NCI-H345 (cell line): ENCODE measurements around the gene UGT2B15.
A peak's percentile ranks its signal among the peaks of the same experiment; 100 is the strongest.
"Not testable (repeated sequence)": the region's sequence is repeated elsewhere in the genome, so short reads cannot be mapped to it uniquely, and the experiment has no call there.

ENCODE experiments used
- DNase-seq: peaks from one replicate; lab custom pipeline; 2025; lab: John Stamatoyannopoulos, UW

UGT2B15 gene

DNA sequence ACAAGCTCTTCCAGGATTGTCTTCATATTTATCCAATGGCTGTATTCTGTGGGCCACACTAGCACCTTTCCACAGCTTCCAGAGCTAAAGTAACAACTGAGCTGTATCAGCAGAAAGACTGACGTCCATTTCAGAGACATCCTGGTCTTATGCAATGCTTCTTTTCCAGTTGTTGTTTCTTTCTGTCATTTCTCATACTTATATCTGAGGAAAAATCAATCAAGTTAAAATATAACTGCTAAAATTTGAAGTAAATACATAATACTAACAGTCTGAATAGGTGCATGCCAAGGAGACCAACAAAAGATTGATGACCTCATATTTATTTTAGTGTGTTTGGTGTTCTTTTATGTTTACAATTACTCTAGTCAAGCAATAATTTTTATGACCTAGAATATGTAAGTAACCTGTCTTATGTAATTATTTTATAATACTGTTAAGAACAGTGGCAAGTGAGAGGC, at the start of gene UGT2B15:
TSS of gene UGT2B15 (minus strand) at position 174 of the 461 bp plus-strand sequence. CDS start at position 140, 34 bp downstream.
- not testable (repeated sequence) for DNase-seq

DNA sequence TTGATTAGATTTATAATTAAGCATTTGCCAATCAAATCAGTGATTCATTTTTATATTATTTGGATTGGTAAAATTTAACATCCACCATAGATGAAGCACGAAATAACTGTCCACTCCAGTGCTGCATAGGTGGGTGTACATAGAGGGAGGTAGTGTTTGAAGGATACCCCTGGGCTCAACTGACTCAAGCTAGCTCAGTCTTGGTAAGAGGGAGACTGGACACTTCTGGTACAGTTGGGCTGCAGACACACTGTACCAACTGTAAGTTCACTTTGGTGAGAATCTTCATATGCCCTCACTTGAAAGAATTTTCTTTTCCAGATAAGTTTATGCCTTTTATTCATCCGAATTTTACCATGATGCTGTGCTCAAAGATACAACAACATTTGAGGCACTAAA, 48.6 kb upstream of the UGT2B15 start:
- DNase-seq: no peak

DNA sequence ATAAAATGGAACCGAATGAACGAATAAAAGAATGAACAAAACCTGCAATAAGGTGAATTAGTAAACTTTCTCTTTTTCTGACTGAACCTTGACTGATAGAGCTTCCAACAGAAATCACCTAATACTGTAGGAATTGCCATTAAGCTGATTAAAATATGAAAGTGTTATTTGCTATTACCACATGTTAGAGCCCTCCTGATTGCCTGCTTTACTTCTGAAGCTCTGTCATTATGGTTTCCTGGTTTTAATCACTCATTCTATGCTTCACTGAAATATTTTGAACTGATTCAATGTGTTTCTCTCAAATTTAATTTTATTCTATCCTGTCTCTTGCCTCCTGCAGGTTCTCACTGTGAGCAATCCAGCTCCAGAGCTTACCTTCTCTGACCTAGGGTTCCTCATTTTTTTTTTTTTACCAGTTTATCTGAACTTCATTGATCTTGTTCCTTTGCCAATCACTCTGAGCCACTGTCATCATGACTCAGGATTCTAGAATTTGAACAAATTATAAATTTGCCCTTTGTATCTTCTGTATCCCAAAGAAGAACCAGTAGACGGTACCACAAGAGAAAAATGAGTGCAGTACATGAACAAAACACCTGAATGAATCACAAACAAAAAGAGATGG, 48.1 kb upstream of the UGT2B15 start:
- DNase-seq: no peak

DNA sequence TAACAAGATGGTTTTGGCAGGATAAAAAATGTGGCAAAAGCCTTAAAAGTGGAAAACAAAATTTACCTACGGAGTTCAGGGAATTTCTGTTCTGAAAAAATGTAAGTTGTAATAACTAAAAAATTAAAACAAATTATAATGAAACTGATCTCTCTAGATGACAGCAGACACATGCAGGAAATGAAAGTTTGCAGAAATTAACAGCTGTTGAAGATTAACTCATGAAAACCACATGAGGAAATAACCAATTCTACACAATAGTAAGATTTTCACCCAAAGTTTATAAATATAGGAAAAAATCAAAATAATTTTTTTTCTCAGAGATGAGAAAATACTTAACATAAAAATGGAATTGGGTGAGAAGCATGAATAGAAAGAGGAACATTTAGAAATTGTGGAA, 47.5 kb upstream of the UGT2B15 start:
- DNase-seq: no peak

DNA sequence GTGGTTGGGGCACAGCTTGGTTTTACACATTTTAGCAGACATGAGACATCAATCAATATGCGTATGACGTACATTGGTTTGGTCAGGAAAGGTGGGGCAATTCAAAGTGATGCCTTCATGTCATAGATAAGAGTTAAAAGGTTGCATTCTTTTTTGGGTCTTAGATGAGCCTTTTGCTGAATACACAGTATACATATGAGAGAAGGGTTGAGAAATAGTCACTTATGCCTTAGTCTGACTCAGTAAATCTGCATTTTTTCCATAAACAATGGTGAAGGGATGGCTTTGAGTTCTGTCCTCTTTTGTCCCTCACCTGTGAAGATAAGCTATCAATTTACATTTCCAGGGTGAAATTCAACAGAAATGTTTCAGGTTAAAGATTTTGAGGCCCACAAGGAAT, 43.9 kb upstream of the UGT2B15 start:
- DNase-seq: no peak

DNA sequence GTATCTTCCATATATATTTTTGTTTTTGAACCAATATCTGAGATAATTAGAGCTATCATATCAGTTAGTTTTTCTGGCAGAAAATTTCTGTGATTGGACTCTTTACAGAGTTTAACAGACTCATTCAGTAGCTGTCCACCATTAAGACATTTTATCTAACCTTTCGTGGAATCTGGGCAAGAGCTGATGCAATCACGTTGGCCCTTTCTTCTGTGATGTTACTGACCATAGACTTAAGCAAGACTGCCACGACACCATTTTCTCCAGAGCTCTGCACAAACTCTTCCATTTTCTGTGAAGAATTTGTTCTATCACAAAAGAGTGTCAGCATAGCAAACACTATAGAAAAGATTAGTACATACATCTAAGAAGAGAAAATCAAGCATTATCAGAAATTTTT, 41.8 kb upstream of the UGT2B15 start:
- DNase-seq: no peak

DNA sequence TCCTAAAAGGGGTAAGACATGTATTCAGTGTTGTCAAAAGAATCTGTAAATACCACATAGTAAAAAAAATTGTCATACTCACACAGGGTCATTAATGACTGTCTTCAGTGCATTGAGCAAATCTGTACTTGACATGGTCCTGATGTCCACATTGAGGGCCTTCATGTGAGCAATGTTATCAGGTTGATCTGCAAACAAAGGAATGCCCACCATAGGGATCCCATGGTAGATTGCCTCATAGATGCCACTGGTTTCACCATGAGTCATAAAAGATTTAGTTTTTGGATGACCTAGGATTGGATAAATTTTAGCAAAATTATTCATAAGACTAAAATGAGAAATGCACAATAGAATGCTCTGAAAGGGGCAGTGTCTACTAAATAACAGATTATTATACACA, 38.1 kb upstream of the UGT2B15 start:
- no peak for DNase-seq

DNA sequence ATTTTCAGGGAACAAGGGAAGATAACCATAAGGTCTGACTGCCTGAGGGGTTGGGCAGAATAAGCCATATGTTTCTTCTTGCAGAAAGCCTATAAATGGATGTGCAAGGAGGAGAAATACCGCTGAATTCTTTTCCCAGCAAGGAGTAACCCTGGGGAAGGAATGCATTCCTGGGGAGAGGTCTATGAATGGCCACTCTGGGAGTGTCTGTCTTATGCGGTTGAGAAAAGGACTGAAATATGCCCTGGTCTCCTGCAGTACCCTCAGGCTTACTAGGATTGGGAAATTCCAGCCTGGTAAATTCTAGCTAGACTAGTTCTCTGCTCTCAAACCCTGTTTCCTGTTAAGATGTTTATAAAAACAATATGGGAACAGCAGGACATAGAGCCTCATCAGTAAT, 32.7 kb upstream of the UGT2B15 start:
- DNase-seq: not testable (repeated sequence)

DNA sequence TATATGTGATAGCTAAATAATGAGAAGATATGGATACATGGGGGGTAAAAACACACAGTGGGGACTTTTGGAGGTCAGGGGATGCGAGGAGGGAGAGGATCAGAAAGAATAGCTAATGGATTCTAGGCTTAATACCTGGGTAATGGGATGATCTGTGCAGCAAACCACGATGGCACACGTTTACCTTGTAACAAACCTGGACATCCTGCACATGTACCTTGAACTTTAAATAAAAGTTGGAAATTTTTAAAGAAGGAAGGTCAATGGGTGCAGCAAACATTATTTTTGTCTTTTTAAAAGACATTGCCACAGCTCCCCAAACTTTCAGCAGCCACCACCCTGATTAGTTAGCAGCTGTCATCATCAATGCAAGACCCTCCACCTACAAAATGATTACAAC, 29.7 kb upstream of the UGT2B15 start:
- no peak for DNase-seq

DNA sequence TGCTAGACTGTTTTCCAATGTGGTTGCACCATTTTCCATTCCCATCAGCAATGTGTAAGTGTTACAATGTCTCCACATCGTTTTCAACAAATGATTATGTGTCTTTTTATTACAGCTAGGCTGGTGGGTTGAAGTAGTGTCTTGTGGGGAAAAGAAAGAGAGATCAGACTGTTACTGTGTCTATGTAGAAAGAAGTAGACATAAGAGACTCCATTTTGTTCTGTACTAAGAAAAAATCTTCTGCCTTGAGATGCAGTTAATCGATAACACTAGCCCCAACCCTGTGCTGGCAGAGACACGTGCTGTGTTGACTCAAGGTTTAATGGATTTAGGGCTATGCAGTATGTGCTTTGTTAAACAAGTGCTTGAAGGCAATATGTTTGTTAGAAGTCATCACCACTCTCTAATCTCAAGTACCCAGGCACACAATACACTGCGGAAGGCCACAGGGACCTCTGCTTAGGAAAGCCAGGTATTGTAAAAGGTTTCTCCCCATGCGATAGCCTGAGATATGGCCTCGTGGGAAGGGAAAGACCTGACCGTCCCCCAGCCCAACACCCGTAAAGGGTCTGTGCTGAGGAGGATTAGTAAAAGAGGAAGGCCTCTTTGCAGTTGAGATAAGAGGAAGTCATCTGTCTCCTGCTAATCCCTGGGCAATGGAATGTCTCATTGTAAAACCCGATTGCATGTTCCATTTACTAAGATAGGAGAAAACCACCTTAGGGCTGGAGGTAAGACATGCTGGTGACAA, 23.0 kb upstream of the UGT2B15 start:
- DNase-seq: peak; percentile 18

DNA sequence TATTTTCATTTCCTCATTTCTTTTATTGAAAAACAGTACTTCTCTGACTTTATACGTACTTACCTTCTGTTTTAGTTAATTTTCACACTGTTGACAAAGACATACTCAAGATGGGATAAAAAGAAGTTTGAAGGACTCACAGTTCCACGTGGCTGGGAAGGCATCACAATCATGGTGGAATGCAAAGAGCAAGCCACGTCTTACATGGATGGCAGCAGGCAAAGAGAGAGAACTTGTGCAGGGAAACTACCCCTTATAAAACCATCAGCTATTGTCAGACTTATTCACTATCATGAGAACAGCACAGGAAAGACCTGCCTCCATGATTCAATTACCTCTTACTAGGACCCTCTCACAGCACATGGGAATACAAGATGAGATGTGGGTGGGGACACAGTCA, 20.7 kb upstream of the UGT2B15 start:
- no peak for DNase-seq

DNA sequence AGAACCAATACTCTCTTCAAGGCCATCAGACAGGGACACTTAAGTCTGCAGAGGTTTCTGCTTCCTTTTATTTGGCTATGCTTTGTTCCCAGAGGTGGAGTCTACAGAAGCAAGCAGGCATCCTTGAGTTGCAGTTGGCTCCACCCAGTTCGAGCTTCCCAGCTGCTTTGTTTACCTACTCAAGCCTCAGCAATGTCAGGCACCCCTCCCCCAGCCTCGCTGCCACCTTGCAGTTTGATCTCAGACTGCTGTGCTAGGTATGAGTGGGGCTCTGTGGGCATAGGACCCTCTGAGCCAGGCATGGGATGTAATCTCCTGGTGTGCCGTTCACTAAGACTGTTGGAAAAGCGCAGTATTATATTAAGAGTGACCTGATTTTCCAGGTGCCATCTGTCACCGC, 12.6 kb upstream of the UGT2B15 start:
- no peak for DNase-seq

DNA sequence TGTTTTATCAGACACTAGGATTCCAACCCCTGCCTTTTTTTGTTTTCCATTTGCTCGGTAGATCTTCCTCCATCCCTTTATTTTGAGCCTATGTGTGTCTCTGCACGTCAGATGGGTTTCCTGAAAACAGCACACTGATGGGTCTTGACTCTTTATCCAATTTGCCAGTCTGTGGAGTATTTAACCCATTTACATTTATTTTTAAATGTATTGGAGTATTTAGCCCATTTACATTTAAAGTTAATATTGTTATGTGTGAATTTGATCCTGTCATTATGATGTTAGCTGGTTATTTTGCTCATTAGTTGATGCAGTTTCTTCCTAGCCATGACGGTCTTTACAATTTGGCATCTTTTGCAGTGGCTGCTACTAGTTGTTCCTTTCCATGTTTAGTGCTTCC, 10.8 kb upstream of the UGT2B15 start:
- not testable (repeated sequence) for DNase-seq

DNA sequence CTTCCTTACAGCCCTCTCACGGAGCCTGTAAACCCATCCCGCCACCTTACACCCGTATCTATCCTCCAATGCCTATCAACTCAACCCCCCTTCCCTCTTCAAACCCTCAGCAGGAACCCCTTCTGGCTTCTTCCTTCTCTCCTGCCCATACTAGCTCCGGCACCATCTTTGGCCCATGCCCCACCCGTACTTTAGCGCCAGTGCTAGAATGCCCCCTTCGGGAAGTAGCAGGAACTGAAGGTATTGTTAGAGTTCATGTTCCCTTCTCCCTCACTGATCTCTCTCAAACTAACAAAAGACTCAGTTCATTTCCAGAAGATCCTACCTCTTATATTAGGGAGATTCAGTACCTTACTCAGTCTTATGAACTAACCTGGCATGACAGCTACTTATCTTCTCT, 2.7 kb upstream of the UGT2B15 start:
- DNase-seq: no peak

DNA sequence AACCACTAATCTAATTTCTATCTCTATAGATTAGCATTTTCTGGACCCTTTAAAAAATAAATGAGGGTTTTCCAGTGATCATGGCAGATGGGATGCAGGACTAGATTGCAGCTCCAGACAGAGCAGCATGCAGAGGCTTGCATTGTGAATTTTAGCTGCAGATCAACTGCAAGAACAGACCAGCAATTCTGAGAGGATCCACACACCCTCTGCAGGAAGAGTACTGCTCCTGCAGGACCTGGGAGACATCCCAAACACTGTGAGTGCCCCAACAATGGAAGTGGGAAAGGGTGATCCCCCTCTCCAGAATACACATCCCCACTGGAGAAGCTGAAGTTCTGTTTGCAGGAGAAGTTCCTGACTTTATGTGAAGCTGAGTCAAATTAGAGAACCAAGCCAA, 765 bp upstream of the UGT2B15 start:
- DNase-seq: not testable (repeated sequence)

DNA sequence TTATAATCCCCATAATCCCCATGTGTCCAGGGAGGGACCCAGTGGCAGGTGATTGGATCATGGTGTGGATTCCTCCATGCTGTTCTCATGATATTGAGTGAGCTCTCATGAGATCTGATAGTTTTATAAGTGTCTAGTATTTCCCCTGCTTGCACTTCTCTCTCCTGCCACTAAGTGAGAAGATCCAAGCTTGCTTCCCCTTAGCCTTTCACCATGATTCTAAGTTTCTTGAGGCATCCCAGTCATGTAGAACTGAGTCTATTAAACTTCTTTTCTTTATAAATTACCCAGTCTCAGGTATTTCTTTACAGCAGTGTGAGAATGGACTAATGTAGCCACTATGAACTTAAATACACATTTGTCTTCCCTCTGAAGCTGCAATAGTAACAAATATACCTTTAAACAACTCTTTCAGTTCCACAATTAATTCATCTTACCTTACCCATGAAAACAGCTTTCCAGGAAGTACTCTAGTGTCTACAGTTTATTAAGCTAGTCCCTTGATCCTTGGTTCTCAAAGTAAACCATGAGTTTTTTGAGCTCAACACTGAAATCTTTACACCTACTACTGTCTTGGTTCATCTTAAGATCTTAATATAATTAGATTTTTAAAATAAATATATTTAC, 1.8 kb downstream of the UGT2B15 start:
- not testable (repeated sequence) for DNase-seq

DNA sequence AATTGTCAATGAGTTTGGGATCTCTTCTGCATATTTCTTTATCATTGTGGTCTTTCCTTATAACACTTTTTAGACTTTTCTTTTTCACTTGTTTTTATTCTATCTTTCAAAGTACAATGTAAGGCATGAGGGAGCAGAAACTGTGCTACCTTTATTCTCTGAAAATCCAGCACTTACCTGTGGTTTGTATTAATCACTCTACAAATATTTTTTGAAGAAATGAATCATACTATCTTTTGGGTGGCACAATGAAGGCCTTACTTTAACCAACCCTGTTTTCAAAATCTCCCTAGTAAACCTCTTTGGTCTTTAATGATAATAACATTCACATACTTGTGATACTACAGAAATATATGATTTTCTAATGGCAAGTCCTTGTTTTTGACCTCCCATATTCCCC, 2.9 kb downstream of the UGT2B15 start:
- DNase-seq: not testable (repeated sequence)

DNA sequence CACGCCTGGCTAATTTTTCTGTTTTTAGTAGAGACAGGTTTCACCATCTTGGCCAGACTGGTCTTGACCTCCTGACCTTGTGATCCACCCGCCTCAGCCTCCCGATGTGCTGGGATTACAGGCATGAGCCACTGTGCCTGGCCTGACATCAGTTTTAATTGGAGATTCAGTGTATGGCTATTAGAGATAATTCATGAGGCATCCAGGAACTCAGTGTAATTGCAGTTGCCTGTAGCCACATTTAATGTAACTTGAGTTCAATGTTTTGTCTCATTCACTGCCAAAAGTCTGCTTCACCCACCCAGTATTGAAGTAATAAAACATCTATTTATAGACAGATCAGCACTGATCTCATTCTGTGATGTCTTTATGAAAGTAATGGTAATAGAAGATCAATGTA, 5.7 kb downstream of the UGT2B15 start:
- DNase-seq: not testable (repeated sequence)

DNA sequence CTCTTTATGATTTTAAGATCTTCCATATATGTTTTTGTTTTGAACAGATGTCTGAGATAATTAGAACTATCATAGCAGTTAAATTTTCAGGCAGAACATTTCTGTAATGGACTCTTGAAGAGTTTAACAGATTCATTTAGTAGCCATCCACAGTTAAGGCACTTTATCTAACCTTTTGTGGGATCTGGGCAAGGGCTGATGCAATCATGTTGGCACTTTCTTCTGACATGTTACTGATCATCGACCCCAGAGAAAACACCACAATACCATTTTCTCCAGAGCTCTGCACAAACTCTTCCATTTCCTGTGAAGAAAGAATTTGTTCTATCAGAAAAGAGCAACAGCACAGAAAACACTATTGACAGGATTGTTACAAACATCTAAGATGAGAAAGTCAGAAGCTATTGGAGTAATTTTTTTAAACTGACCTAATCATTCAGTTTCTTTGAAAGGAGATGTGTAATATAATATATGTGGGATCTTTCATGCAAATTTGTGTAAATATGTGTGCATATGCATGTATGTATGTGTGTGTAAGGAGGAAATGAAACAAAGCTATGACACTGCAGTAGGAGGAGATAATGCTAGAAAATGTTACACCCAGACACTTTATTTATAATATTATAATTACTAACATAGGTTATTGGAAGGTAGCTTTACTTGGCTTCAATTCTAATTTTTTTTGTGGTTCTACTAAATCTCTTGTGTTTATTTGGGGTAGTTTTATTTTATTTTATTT, 7.4 kb downstream of the UGT2B15 start:
- not testable (repeated sequence) for DNase-seq

DNA sequence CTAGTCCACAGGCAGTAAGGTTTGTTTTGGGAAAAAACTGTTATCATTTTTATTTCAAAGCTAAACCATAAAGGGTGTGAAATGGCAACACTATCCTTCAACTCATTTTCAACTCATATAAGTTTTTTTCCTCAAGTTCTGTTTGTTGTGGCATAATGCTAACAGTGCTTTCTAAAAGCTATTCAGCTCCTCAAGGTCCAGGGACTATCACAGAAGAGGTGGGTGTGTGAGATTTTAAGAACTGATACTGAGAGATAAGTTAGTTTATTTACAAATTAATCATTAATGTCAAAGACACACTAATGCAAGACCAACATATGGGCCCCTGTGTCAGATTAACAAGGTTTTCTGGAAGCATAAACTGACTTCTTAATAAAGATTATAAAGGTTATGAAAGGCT, 11.8 kb downstream of the UGT2B15 start:
- DNase-seq: no peak

DNA sequence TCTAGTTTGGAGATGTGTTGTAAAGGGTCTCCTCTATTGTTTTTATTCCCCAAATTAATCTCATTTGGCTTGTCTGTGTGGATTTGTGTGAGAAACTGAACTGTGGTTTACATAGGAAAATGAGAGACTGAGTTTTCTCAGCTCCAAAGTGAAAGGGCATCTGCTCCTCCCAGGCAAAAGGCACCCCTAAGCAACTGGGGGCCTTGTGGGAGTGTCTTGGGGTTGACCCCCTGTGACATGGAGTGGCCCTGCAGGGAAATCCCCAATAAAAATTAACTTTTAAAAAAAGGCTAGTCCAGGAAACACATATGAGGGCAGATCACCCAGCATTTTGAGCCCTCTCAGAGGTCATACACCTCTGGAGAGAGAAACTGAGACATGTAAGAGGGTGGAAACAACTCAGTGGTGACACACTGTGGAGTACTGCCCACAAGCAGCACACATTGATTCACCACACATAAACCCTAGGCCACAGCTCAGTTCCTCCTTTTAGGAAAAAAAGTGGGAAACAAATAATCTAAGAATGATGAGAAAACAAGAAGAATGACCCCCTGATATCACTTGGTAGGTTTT, 13.3 kb downstream of the UGT2B15 start:
- DNase-seq: not testable (repeated sequence)

DNA sequence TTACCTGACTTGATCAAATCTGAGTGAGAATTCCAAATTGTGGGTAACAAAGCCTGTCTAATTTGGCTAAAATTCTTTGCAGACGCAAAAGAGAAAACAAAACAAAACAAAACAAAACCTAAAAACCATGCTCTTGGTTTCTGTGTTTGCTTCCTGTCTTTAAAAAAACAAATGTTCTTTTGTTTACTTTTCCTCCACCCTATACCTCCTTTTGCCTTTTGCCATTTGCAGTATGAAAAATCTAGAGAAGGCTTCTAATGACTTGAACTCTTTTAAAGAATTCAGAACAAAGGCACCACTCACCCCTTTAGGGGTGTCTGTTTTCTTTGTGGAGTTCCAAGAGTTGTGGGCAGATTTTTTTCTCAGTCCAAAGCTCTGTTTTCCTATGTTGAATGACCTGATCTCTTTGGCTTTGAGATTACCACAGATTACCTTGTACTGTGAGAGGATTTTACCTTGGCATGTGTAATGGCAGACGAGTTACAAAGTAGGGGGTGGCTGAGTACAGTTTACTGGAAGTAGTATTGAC, 13.9 kb downstream of the UGT2B15 start:
- DNase-seq: not testable (repeated sequence)
